Measurements from ENCODE around the gene LRP1B. TPM values are rescaled to one million over a fixed set of nuclear protein-coding genes. Genes with fewer than 3 reads are reported as not detected.

LRP1B gene
- total and polyA plus RNA-seq, 2 of the 8 experiments (the other 6 are each of a cell fraction or from before 2014, with no cell fraction given), result 0.03 TPM; not detected in 1

DNA sequence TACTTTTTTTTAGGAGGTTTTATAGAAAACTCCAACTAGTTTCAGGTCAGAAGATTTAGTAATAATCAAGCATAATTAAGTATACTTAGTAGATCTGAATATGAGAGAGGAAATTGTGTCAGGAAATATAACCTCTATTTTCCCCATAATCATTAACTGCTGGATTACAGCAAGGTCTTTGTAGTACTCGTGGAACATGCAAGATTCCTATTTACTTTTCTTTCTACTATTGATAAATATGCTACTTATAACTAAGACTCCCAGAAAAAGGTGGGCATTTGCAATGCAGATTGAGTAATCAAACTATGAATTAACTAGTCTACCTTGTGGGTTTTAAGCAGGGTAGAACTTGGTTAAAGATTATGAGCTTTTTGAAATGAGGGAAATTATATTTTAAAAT, 570.1 kb downstream of the LRP1B start:
- DNase-seq (ENCODE audit: low read depth in 1 of 2, low spot score in 2 of 2) (no peak), FAIRE-seq (no peak)
- Histone ChIP-seq H3K4me1 (replicated peaks in 1 of 4; ENCODE audit: control insufficient read depth in 3 of 4, insufficient read depth in 4 of 4, low read length in 3 of 4) (no peaks in the 10 kb centered on the region), H3K4me2 (ENCODE audit: insufficient read depth in 1 of 2, low read depth in 2 of 2, low read length in 2 of 2) (no peak overlapping the region), H3K9me3 (ENCODE audit: insufficient read depth in 2 of 2, low read depth in 1 of 2, low read length in 1 of 2) (no peaks in the 10 kb centered on the region), H4K20me1 (replicated peaks in 1 of 2; ENCODE audit: control insufficient read depth in 1 of 2, insufficient read depth in 2 of 2, low read length in 2 of 2) (no peaks in the 10 kb centered on the region), H3K27me3 (replicated peaks in 1 of 4; ENCODE audit: control insufficient read depth in 3 of 4, extremely low read depth in 1 of 4, insufficient read depth in 3 of 4, low read length in 3 of 4) (no peaks in the 10 kb centered on the region), H4K91ac (replicated peaks; ENCODE audit: insufficient read length, low read length) (no peak overlapping the region), H3K9ac (replicated peaks in 1 of 4; ENCODE audit: extremely low read depth in 1 of 4, low read depth in 3 of 4, low read length in 3 of 4) (no peak overlapping the region), H4K5ac (ENCODE audit: insufficient read length, low read depth, low read length) (no peak overlapping the region), H3K4me3 (ENCODE audit: extremely low read depth in 1 of 4, insufficient read depth in 2 of 4, low read depth in 3 of 4, low read length in 4 of 4) (no peak overlapping the region), H3K27ac (ENCODE audit: low read depth, low read length) (no peak overlapping the region), H2BK12ac (ENCODE audit: low read depth, low read length) (no peak overlapping the region), H2BK15ac (ENCODE audit: low read length) (no peak overlapping the region), H2BK5ac (ENCODE audit: low read depth, low read length) (no peak overlapping the region), H2AFZ (ENCODE audit: low read length) (no peak overlapping the region), H3K4ac (replicated peaks; ENCODE audit: insufficient read length, low read depth, low read length) (no peak overlapping the region), H2AK5ac (ENCODE audit: low read depth, low read length) (no peak overlapping the region), H2BK20ac (ENCODE audit: low read length) (no peak overlapping the region), H3K23me2 (ENCODE audit: low read depth, low read length) (no peaks in the 10 kb centered on the region), H4K8ac (ENCODE audit: extremely low read depth, insufficient read depth, low read length) (no peak overlapping the region), H3K23ac (ENCODE audit: insufficient read length) (no peak overlapping the region), H3K14ac (ENCODE audit: insufficient read length) (no peak overlapping the region), H3K36me3 (ENCODE audit: control insufficient read depth in 2 of 4, insufficient read depth in 4 of 4, low read length in 3 of 4) (no peaks in the 10 kb centered on the region), H3K79me2 (ENCODE audit: control insufficient read depth in 1 of 2, insufficient read depth in 2 of 2, low read length in 2 of 2) (no peaks in the 10 kb centered on the region), H3K56ac (replicated peaks; ENCODE audit: insufficient read length, low read depth, low read length) (no peak overlapping the region), H3K18ac (ENCODE audit: extremely low read depth, low read length) (no peak overlapping the region), H2BK120ac (replicated peaks; ENCODE audit: low read depth, low read length) (no peak overlapping the region), H3K79me1 (ENCODE audit: low read depth, low read length) (no peaks in the 10 kb centered on the region)
- ChIA-PET POLR2A (ENCODE audit: partially characterized antibody) (no interaction called here), CTCF (ENCODE audit: partially characterized antibody) (no interaction called here)
- 92% methylated on average over 1 of the region's 1 CpG; no CpG with 5 or more reads in 1 of the 2 experiments for WGBS, 2 experiments (ENCODE audit: extremely low coverage in 1 of 2, insufficient coverage in 1 of 2, insufficient read length in 1 of 2, insufficient replicate concordance in 2 of 2, low coverage in 1 of 2, low lambda C conversion rate in 2 of 2, missing lambda C conversion rate in 1 of 2)
- TF ChIP-seq TBP (IDR thresholded peaks at IDR 0.05; ENCODE audit: low read depth, low read length) (no peak), BACH1 (IDR thresholded peaks at IDR 0.05; ENCODE audit: low read length) (no peak), KDM4A (IDR thresholded peaks at IDR 0.05; ENCODE audit: low read depth, low read length, severe bottlenecking) (no peak), PHF8 (conservative IDR thresholded peaks at IDR 0.05; ENCODE audit: low read depth, low read length) (no peak), BCL11A (IDR thresholded peaks at IDR 0.05; ENCODE audit: low read depth in 2 of 2, low read length in 2 of 2) (no peak), SRF (IDR thresholded peaks at IDR 0.05; ENCODE audit: low read depth, low read length) (no peak), SUZ12 (IDR thresholded peaks at IDR 0.05; ENCODE audit: low read length) (no peak), SIN3A (conservative IDR thresholded peaks at IDR 0.05 in 1 of 2, IDR thresholded peaks at IDR 0.05 in 1 of 2; ENCODE audit: low read depth in 1 of 2, low read length in 2 of 2) (no peak), CREB1 (IDR thresholded peaks at IDR 0.05) (no peak), JUN (IDR thresholded peaks at IDR 0.05; ENCODE audit: low read depth, low read length) (no peak), POLR2AphosphoS5 (IDR thresholded peaks at IDR 0.05; ENCODE audit: low read depth, low read length) (no peak), FOSL1 (IDR thresholded peaks at IDR 0.05; ENCODE audit: insufficient read depth, low read depth, low read length) (no peak), MAFK (IDR thresholded peaks at IDR 0.05; ENCODE audit: low read depth, low read length) (no peak), SP2 (IDR thresholded peaks at IDR 0.05; ENCODE audit: low read length) (no peak)
- TF ChIP-seq, protein P1, sequence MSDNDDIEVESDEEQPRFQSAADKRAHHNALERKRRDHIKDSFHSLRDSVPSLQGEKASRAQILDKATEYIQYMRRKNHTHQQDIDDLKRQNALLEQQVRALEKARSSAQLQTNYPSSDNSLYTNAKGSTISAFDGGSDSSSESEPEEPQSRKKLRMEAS (IDR thresholded peaks at IDR 0.05), result no peak

Data from H1 (cell line).